COLO668 (cell line): ENCODE measurements around the gene TEDC1.

Experiments used
- DNase-seq: peaks from one replicate; lab custom pipeline; 2025; ENCODE audit not compliant: unreplicated experiment; lab: John Stamatoyannopoulos, UW

Gene TEDC1

GRCh38 chr14:105484069-105484996 lies 6.7 kb upstream of the TEDC1 start:
- DNase-seq = peak; percentile 45

GRCh38 chr14:105484997-105485393 lies 6.1 kb upstream of the TEDC1 start:
- no peak for DNase-seq

- DNase-seq = peak; percentile 74
Observed at GRCh38 chr14:105485739-105486162, 5.3 kb upstream of the TEDC1 start.

- no peak for DNase-seq
Observed at GRCh38 chr14:105486163-105486973, 4.7 kb upstream of the TEDC1 start, which contains the start of gene CRIP1. CRIP1 (plus strand) TSS chr14:105486886; CDS start chr14:105487260, 374 bp downstream.

- DNase-seq = peak; percentile 44
Observed at GRCh38 chr14:105486974-105487448, 4.0 kb upstream of the TEDC1 start.

GRCh38 chr14:105487449-105487985 lies 3.5 kb upstream of the TEDC1 start:
- DNase-seq = peak; percentile 74

- DNase-seq = peak; percentile 29
Observed at GRCh38 chr14:105487986-105488777, 2.9 kb upstream of the TEDC1 start.

- DNase-seq = no peak
Observed at GRCh38 chr14:105488781-105489541, 2.1 kb upstream of the TEDC1 start.

- DNase-seq = peak; percentile 90
Observed at GRCh38 chr14:105489542-105490266, 1.3 kb upstream of the TEDC1 start.

- no peak for DNase-seq
Observed at GRCh38 chr14:105490267-105490571, 827 bp upstream of the TEDC1 start.

GRCh38 chr14:105491366-105491973 lies 424 bp downstream of the TEDC1 start:
- peak; percentile 82 for DNase-seq

GRCh38 chr14:105492031-105492970 lies 1.3 kb downstream of the TEDC1 start:
- DNase-seq = no peak

- no peak for DNase-seq
Observed at GRCh38 chr14:105492971-105493871, 2.2 kb downstream of the TEDC1 start.

- no peak for DNase-seq
Observed at GRCh38 chr14:105493921-105494605, 3.0 kb downstream of the TEDC1 start.

- DNase-seq = no peak
Observed at GRCh38 chr14:105494606-105494929, 3.5 kb downstream of the TEDC1 start.
